HepG2 (cell line): ENCODE data around the gene FDXACB1. TPM values are rescaled to one million over a fixed set of nuclear protein-coding genes. Genes with fewer than 3 reads are reported as not detected.

Source experiments
- BRCA1 ChIP-seq: sonication (generic); formaldehyde crosslinking; IDR thresholded peaks from 2 replicates; pipeline ENCODE4 v1.4.0; 2020; ENCODE audit warnings: missing genetic modification reagents
- ESRRA ChIP-seq: sonication (generic); formaldehyde crosslinking; IDR thresholded peaks from 2 replicates; pipeline ENCODE4 v1.5.1; 2020; ENCODE audit warnings: mild to moderate bottlenecking, low read depth, missing genetic modification reagents
- EZH2 ChIP-seq: conservative IDR thresholded peaks from 2 replicates; pipeline ENCODE4 v1.6.1; 2012; ENCODE audit warnings: mild to moderate bottlenecking, low read depth, low read length, moderate library complexity
- GMEB2 ChIP-seq: IDR thresholded peaks from 2 replicates; pipeline ENCODE4 v1.6.1; 2016; ENCODE audit warnings: missing biosample characterization, missing genetic modification reagents, low read depth
- GTF2F1 ChIP-seq: fragments of 150-350 bp; IDR thresholded peaks from 2 replicates; pipeline ENCODE4 v1.6.1; 2014; ENCODE audit warnings: low read length
- KLF13 ChIP-seq: sonication (generic); formaldehyde crosslinking; IDR thresholded peaks from 2 replicates; pipeline ENCODE4 v1.4.0; 2020; ENCODE audit warnings: mild to moderate bottlenecking, missing genetic modification reagents
- PATZ1 ChIP-seq: sonication (generic); formaldehyde crosslinking; IDR thresholded peaks from 2 replicates; pipeline ENCODE4 v1.4.0; 2020; ENCODE audit warnings: missing genetic modification reagents
- RBAK ChIP-seq: sonication (generic); formaldehyde crosslinking; IDR thresholded peaks from 2 replicates; pipeline ENCODE4 v1.5.1; 2020; ENCODE audit warnings: mild to moderate bottlenecking, missing genetic modification reagents
- RELA ChIP-seq: sonication (generic); formaldehyde crosslinking; IDR thresholded peaks from 2 replicates; pipeline ENCODE4 v1.4.0; 2020; ENCODE audit warnings: missing genetic modification reagents
- SP2 ChIP-seq: sonication (generic); formaldehyde crosslinking; IDR thresholded peaks from 2 replicates; pipeline ENCODE4 v1.5.1; 2020; ENCODE audit warnings: mild to moderate bottlenecking, missing genetic modification reagents
- SYNCRIP ChIP-seq: fragments of 200-400 bp; formaldehyde crosslinking; IDR thresholded peaks from 2 replicates; pipeline ENCODE4 v1.6.1; 2018; ENCODE audit warnings: mild to moderate bottlenecking, low read depth, low read length; ENCODE audit not compliant: insufficient read depth
- TBL1XR1 ChIP-seq: fragments of 150-350 bp; IDR thresholded peaks from 2 replicates; pipeline ENCODE4 v1.6.1; 2014; ENCODE audit warnings: borderline replicate concordance, low read length; ENCODE audit not compliant: partially characterized antibody
- TEF ChIP-seq: sonication (generic); formaldehyde crosslinking; IDR thresholded peaks from 2 replicates; pipeline ENCODE4 v1.5.0; 2020; ENCODE audit warnings: missing genetic modification reagents
- WIZ ChIP-seq: sonication (generic); formaldehyde crosslinking; IDR thresholded peaks from 2 replicates; pipeline ENCODE4 v1.5.1; 2020; ENCODE audit warnings: mild to moderate bottlenecking, missing genetic modification reagents
- ZBTB3 ChIP-seq: sonication (generic); formaldehyde crosslinking; IDR thresholded peaks from 2 replicates; pipeline ENCODE4 v1.4.0; 2020; ENCODE audit warnings: low read depth, mild to moderate bottlenecking, moderate library complexity, missing genetic modification reagents, borderline replicate concordance
- ZNF264 ChIP-seq: sonication (generic); formaldehyde crosslinking; IDR thresholded peaks from 2 replicates; pipeline ENCODE4 v1.4.0; 2020; ENCODE audit warnings: missing genetic modification reagents
- ZNF468 ChIP-seq: sonication (generic); formaldehyde crosslinking; IDR thresholded peaks from 2 replicates; pipeline ENCODE4 v1.8.0; 2022; ENCODE audit warnings: mild to moderate bottlenecking, moderate library complexity, missing genetic modification reagents
- ZNF652 ChIP-seq: IDR thresholded peaks from 2 replicates; pipeline ENCODE4 v1.6.1; 2016; ENCODE audit warnings: low read depth, borderline replicate concordance
- ZNF704 ChIP-seq: sonication (generic); formaldehyde crosslinking; IDR thresholded peaks from 2 replicates; pipeline ENCODE4 v1.8.1; 2023; ENCODE audit warnings: mild to moderate bottlenecking, inconsistent platforms, moderate library complexity, missing genetic modification reagents, borderline replicate concordance
- ZNF770 ChIP-seq: sonication (generic); formaldehyde crosslinking; IDR thresholded peaks from 2 replicates; pipeline ENCODE4 v1.5.0; 2020; ENCODE audit warnings: mild to moderate bottlenecking, missing genetic modification reagents
- ZNF883 ChIP-seq: sonication (generic); formaldehyde crosslinking; IDR thresholded peaks from 2 replicates; pipeline ENCODE4 v1.5.1; 2020; ENCODE audit warnings: mild to moderate bottlenecking, missing genetic modification reagents; ENCODE audit errors: not compliant biosample characterization
- ZSCAN5A ChIP-seq: sonication (generic); formaldehyde crosslinking; IDR thresholded peaks from 2 replicates; pipeline ENCODE4 v1.8.0; 2022; ENCODE audit warnings: mild to moderate bottlenecking, missing genetic modification reagents, borderline replicate concordance
- polyA plus RNA-seq, 8 experiments: library from polyadenylated mRNA; depleted of rRNA in 3 of 8; stranded (reverse) in 7 of 8; unstranded in 1 of 8; fragments of >200 nt; fragmentation: Illumina TruSeq in 4 of 8; extraction: Trizol in 4 of 8; gene quantifications; 2 replicates each; pipeline versions ENCODE4 v1.2.1 to v1.2.3, GENCODE V29; 2011 to 2016; ENCODE audit warnings: low read depth in 4 of 8, missing spikeins in 1 of 8, mixed read lengths in 1 of 8; ENCODE audit not compliant: insufficient read depth in 1 of 8
- total RNA-seq, 5 experiments: library from RNA; depleted of rRNA; stranded (reverse); fragments of >200 nt; fragmentation: Illumina TruSeq; extraction: Trizol; gene quantifications; 2 replicates each; pipeline ENCODE4 v1.2.3, GENCODE V29; 2016; ENCODE audit warnings: low read depth in 1 of 5

Gene FDXACB1
- total and polyA plus RNA-seq, 2 of the 13 experiments (the other 11 are each of a cell fraction or from before 2014, with no cell fraction given), result 1.1 to 3.4 TPM

- 0 out of 2 replicates have a peak, but pooled peaks have one; percentile 18 for TF ChIP-seq PATZ1 (CRISPR knock-in tag)
- no peak for TF ChIP-seq EZH2
- TF ChIP-seq ZBTB3 (CRISPR knock-in tag), result no peak
- TF ChIP-seq BRCA1 (CRISPR knock-in tag), result no peak
- no peak for TF ChIP-seq GTF2F1
- TF ChIP-seq ZNF468, result no peak
- TF ChIP-seq SYNCRIP, result no peak
- no peak for TF ChIP-seq TBL1XR1
- TF ChIP-seq SP2 (CRISPR knock-in tag), result no peak
- peak; percentile 63; the same call in 1 of the 2 replicates for TF ChIP-seq ZSCAN5A (CRISPR knock-in tag)
- no peak for TF ChIP-seq WIZ
- TF ChIP-seq ESRRA (CRISPR knock-in tag), result no peak
- TF ChIP-seq RBAK (CRISPR knock-in tag), result no peak
- no peak for TF ChIP-seq RELA (CRISPR knock-in tag)
- no peak for TF ChIP-seq ZNF652 (CRISPR knock-in tag)
- no peak for TF ChIP-seq ZNF704
- no peak for TF ChIP-seq ZNF883 (CRISPR knock-in tag)
- no peak for TF ChIP-seq ZNF770
- TF ChIP-seq TEF, result no peak
- no peak for TF ChIP-seq ZNF264 (CRISPR knock-in tag)
- TF ChIP-seq KLF13 (CRISPR knock-in tag), result no peak
- TF ChIP-seq GMEB2 (CRISPR knock-in tag), result no peak
These were observed 38.8 kb downstream of the FDXACB1 start (continued) for GRCh38 chr11:111840143-111840542.
